Kidney (tissue), 14 donors: ENCODE results near the gene PRELID3B. TPM values are rescaled to one million over a fixed set of nuclear protein-coding genes. Genes with fewer than 3 reads are reported as not detected.

Source experiments
- DNase-seq, 5 donors: peaks; one replicate each; pipeline ENCODE4 v3.0.0-alpha.2; 2013 to 2020
- FAIRE-seq: peaks from 2 replicates; lab custom pipeline; 2012; peaks lifted over from hg19 to GRCh38; lab: Jason Lieb, UNC
- H3K27ac ChIP-seq, 2 donors: one replicate each; pipeline ENCODE4 v1.7.0; 2013; ENCODE audit warnings: low read depth in 2 of 2, low read length in 2 of 2, inconsistent platforms in 1 of 2
- H3K27me3 ChIP-seq: one replicate; pipeline ENCODE4 v1.7.1; 2013; ENCODE audit warnings: low read length, inconsistent platforms; ENCODE audit not compliant: control insufficient read depth, insufficient read depth
- H3K36me3 ChIP-seq, 3 donors: one replicate each; pipeline versions ENCODE4 v1.7.0 to v1.7.1; 2013; ENCODE audit warnings: low read length in 3 of 3, control low read depth in 1 of 3, inconsistent platforms in 1 of 3; ENCODE audit not compliant: insufficient read depth in 3 of 3, control insufficient read depth in 2 of 3
- H3K4me1 ChIP-seq, 3 donors: one replicate each; pipeline versions ENCODE4 v1.7.0 to v1.7.1; 2013; ENCODE audit warnings: low read length in 3 of 3, inconsistent platforms in 1 of 3, low read depth in 1 of 3; ENCODE audit not compliant: control insufficient read depth in 2 of 3, insufficient read depth in 2 of 3
- H3K4me3 ChIP-seq, 3 donors: one replicate each; pipeline versions ENCODE4 v1.7.0 to v1.8.1; 2013; ENCODE audit warnings: low read length in 3 of 3, control low read depth in 1 of 3, inconsistent platforms in 1 of 3
- H3K9ac ChIP-seq, 3 donors: one replicate each; pipeline versions ENCODE4 v1.7.0 to v1.7.1; 2013; ENCODE audit warnings: low read length in 3 of 3, control low read depth in 1 of 3, inconsistent platforms in 1 of 3
- H3K9me3 ChIP-seq, 3 donors: one replicate each; pipeline versions ENCODE4 v1.7.0 to v1.7.1; 2013; ENCODE audit warnings: low read length in 3 of 3, control low read depth in 1 of 3, inconsistent platforms in 1 of 3; ENCODE audit not compliant: control insufficient read depth in 2 of 3, insufficient read depth in 1 of 3
- CTCF ChIP-seq: IDR thresholded peaks from 3 replicates; pipeline ENCODE4 v1.5.1; 2012; ENCODE audit warnings: mild to moderate bottlenecking, moderate library complexity, borderline replicate concordance; ENCODE audit not compliant: insufficient read depth; ENCODE audit errors: extremely low read depth
- intact Hi-C: fragments of 100-400 bp; cut with DNase I; formaldehyde crosslinking; loops from one replicate; pipeline ENCODE4 v1.11.1; 2022
- polyA plus RNA-seq: library from polyadenylated mRNA; stranded (reverse); fragments of 350-450 nt; fragmentation: Illumina TruSeq; extraction: RNeasy Lipid Tissue Mini Kit (QIAGEN cat#74804); gene quantifications from one replicate; pipeline ENCODE4 v1.2.3, GENCODE V29; 2014; ENCODE audit warnings: low read depth, low replicate concordance; ENCODE audit not compliant: insufficient read depth
- total RNA-seq: library from RNA; stranded (reverse); fragmentation: NEBNext Ultra II Directional; extraction: Animal tissue kit (Norgen Biotek cat#: 25700); gene quantifications from one replicate; pipeline ENCODE4 v1.2.1, GENCODE V29; 2021
- donor health status: control.
- donor health status: control.
- donor health status: control.
- donor health status: control.
- donor health status: control.
- donor health status: DM: yes; HTN: yes; CAD: no.
- donor health status: Normal renal cell carcinoma (clear cell type).

The PRELID3B gene
- total and polyA plus RNA-seq, 2 donors from 2014 or later, result 26.4 to 38.5 TPM

GRCh38 chr20:58987790-58988564, 54.6 kb downstream of the PRELID3B start:
- TF ChIP-seq CTCF, result no peak
- Histone ChIP-seq H3K27me3 (no peaks in the 10 kb centered on the region), H3K4me1 (peaks cover 0 to 24% (median 3%) of the 10 kb centered on the region in 3 donors), H3K27ac (no peak overlapping the region), H3K4me3 (no peak overlapping the region), H3K9ac (no peak overlapping the region), H3K9me3 (no peaks in the 10 kb centered on the region), H3K36me3 (peaks cover 16 to 56% (median 45%) of the 10 kb centered on the region in 3 donors)
- intact Hi-C loops, result no loop called here
- FAIRE-seq, result no peak
- peak in 1 of 5 donors; percentile 35 for DNase-seq

GRCh38 chr20:58986968-58987517, 55.5 kb downstream of the PRELID3B start:
- no peaks in the 10 kb centered on the region for H3K9me3 ChIP-seq
- peaks cover 11 to 47% (median 40%) of the 10 kb centered on the region in 3 donors for H3K36me3 ChIP-seq
- peaks cover 5 to 31% (median 7%) of the 10 kb centered on the region in 3 donors for H3K4me1 ChIP-seq
- no peak for DNase-seq
- no peak overlapping the region for H3K27ac ChIP-seq
- H3K9ac ChIP-seq, result no peak overlapping the region
- H3K4me3 ChIP-seq, result no peak overlapping the region
- no peak for TF ChIP-seq CTCF
- intact Hi-C loops, result no loop called here
- FAIRE-seq, result no peak
- no peaks in the 10 kb centered on the region for H3K27me3 ChIP-seq

- Histone ChIP-seq H3K9me3 (no peaks in the 10 kb centered on the region), H3K9ac (no peak overlapping the region), H3K4me1 (peaks cover 5 to 31% (median 7%) of the 10 kb centered on the region in 3 donors), H3K27ac (no peak overlapping the region), H3K27me3 (no peaks in the 10 kb centered on the region), H3K36me3 (peaks cover 6 to 42% (median 35%) of the 10 kb centered on the region in 3 donors), H3K4me3 (no peak overlapping the region)
- intact Hi-C loops, result no loop called here
- no peak for TF ChIP-seq CTCF
- peak in 1 of 5 donors; percentile 34 for DNase-seq
- FAIRE-seq, result no peak
These were observed 56.2 kb downstream of the PRELID3B start for GRCh38 chr20:58986286-58986967.
